Measurements from ENCODE around the gene ADAP1.

GRCh38 chr7:982511-983003 is 28.1 kb upstream of the ADAP1 start:
- TF ChIP-seq CTCF (IDR thresholded peaks at IDR 0.05) = no peak
- no peak for TF ChIP-seq POLR2A (IDR thresholded peaks at IDR 0.05)

All from heart left ventricle (tissue), 13 donors.